Gastroesophageal sphincter (tissue), 4 donors: ENCODE measurements around the gene EPHA8. TPM values are rescaled to one million over a fixed set of nuclear protein-coding genes. Genes with fewer than 3 reads are reported as not detected.

Experiments used
- ATAC-seq: fragments of 150-250 bp; one replicate; pipeline ENCODE4 v1.9.1; 2016; ENCODE audit warnings: mild to moderate bottlenecking, moderate library complexity
- H3K27ac ChIP-seq, 4 donors: fragments of 200-600 bp; sonication (generic) in 3 of 4; 1 replicate in 3 of 4; 2 replicates in 1 of 4; pipeline ENCODE4 v1.5.1; 2016 to 2019
- H3K27me3 ChIP-seq: fragments of 200-600 bp; sonication (generic); one replicate; pipeline ENCODE4 v1.5.1; 2019
- H3K36me3 ChIP-seq, 2 donors: fragments of 200-600 bp; sonication (generic); one replicate each; pipeline ENCODE4 v1.5.1; 2019; ENCODE audit warnings: control low read depth in 1 of 2
- H3K4me1 ChIP-seq, 3 donors: fragments of 200-600 bp; sonication (generic); 1 replicate in 2 of 3; 2 replicates in 1 of 3; pipeline ENCODE4 v1.5.1; 2016 to 2019; ENCODE audit warnings: control low read depth in 2 of 3
- H3K4me3 ChIP-seq, 2 donors: fragments of 200-600 bp; sonication (generic); one replicate each; pipeline ENCODE4 v1.5.1; 2019; ENCODE audit warnings: mild to moderate bottlenecking in 1 of 2, moderate library complexity in 1 of 2
- H3K9me3 ChIP-seq, 3 donors: fragments of 200-600 bp; sonication (generic); one replicate each; pipeline ENCODE4 v1.5.1; 2017 to 2019; ENCODE audit warnings: control low read depth in 2 of 3
- EP300 ChIP-seq: sonication (generic); formaldehyde crosslinking; IDR thresholded peaks from one replicate; pipeline ENCODE4 v1.6.1; 2017; ENCODE audit warnings: antibody characterized with exemption, mild to moderate bottlenecking
- POLR2A ChIP-seq, 2 donors: fragments of 450-650 bp; IDR thresholded peaks; one replicate each; pipeline ENCODE4 v1.6.1; 2017; ENCODE audit warnings: antibody characterized with exemption in 2 of 2, mild to moderate bottlenecking in 2 of 2, moderate library complexity in 1 of 2
- POLR2AphosphoS5 ChIP-seq: sonication (generic); formaldehyde crosslinking; IDR thresholded peaks from one replicate; pipeline ENCODE4 v1.6.1; 2017; ENCODE audit warnings: antibody characterized with exemption
- WGBS, 2 donors: methylation state at CpG; one replicate each; pipeline ENCODE4 v1.1.5; 2018; ENCODE audit warnings: low coverage in 1 of 2; 5-methylcytosine and 5-hydroxymethylcytosine counted together
- total RNA-seq, 4 donors: library from RNA; depleted of rRNA; stranded (reverse); fragments of >200 nt; gene quantifications; one replicate each; pipeline ENCODE4 v1.1.0, GENCODE V29; 2016
- TF ChIP-seq, protein P1 (sequence below), 4 experiments: fragments of 200-600 bp in 2 of 4; fragments of 450-650 bp in 2 of 4; sonication (generic) in 1 of 4; IDR thresholded peaks; one replicate each; pipeline ENCODE4 v1.5.1; 2017 to 2019; ENCODE audit warnings: antibody characterized with exemption in 4 of 4, mild to moderate bottlenecking in 2 of 4, moderate library complexity in 2 of 4

EPHA8 gene
- total RNA-seq, 4 donors from 2014 or later: 0.08 to 0.37 (median 0.13) TPM; not detected in 1

DNA sequence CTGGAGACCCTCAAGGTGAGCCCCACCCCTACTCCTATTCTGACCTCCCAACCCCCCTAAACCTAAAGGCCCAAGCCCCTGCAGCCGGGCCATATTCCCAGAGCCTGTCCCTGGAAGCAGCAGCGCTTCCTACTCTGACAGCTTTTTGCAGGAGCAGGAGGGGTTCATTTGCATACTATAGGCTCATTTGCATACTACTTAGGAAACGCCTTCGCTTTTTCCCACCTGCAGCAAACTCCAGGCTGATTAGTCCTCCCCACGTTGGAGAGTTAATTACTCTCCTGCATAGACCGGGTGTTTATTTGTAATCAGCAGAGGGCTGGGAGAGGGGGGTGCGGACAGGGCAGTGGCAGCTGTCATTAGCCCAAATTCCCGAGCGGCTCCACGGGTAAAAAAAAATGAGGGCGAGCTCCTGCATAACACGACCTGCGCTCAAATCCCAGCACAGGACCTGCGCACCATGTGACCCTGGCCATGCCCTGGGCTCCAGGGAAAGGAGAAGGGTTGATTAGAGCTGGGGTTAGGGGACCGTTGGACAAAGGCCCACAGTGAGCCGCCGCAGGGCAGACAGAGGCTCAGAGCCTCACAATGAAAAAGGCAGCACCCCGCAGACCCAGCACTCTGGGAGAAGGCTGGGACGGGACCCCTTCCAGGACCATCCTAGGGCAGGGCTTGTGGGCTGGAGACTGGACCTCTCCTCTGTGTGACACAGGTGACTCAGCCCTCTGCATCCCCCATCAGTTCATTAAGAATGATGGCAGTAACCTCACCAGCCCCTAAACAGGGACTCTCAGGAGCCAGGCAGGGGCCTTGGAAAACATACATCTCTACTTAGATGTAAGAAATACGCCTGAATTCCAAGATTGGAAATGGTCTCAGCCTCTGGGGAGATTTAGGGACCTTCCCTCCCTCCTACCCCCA, 63.2 kb downstream of the EPHA8 start:
- H3K9me3 ChIP-seq: no peaks in the 10 kb centered on the region
- H3K36me3 ChIP-seq: no peaks in the 10 kb centered on the region
- H3K4me1 ChIP-seq: no peaks in the 10 kb centered on the region
- no peak for ATAC-seq
- TF ChIP-seq POLR2A (IDR thresholded peaks at IDR 0.05) (no peak), EP300 (no peak), POLR2AphosphoS5 (no peak)
- TF ChIP-seq, protein P1, sequence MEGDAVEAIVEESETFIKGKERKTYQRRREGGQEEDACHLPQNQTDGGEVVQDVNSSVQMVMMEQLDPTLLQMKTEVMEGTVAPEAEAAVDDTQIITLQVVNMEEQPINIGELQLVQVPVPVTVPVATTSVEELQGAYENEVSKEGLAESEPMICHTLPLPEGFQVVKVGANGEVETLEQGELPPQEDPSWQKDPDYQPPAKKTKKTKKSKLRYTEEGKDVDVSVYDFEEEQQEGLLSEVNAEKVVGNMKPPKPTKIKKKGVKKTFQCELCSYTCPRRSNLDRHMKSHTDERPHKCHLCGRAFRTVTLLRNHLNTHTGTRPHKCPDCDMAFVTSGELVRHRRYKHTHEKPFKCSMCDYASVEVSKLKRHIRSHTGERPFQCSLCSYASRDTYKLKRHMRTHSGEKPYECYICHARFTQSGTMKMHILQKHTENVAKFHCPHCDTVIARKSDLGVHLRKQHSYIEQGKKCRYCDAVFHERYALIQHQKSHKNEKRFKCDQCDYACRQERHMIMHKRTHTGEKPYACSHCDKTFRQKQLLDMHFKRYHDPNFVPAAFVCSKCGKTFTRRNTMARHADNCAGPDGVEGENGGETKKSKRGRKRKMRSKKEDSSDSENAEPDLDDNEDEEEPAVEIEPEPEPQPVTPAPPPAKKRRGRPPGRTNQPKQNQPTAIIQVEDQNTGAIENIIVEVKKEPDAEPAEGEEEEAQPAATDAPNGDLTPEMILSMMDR (IDR thresholded peaks at IDR 0.05): no peak
- no peak overlapping the region for H3K27ac ChIP-seq
- peaks cover 83% of the 10 kb centered on the region for H3K27me3 ChIP-seq
- no peak overlapping the region for H3K4me3 ChIP-seq
- WGBS, 2 donors: 9% methylated on average over 14 of the region's 20 CpGs; no CpG with 5 or more reads in 1 of the 2 donors

DNA sequence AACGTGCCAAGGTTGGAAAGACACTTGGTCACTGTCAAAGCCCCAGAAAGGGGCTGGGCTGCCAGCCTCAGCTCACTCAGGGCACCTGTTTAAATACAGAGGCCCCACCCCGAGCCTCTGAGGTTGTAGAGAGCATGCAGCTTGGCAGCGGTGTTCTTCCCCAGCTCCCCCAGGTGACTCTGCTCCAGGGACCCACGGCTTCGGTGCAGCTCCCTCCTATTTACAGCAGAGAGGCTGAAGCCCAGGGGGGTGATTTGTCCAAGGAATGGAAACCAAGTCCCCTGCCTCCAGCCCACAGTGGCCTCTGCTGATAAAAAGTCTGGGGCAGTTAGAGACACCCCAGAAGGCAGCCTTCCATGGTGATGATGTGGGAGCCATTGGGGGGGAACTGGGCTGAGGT, 64.0 kb downstream of the EPHA8 start:
- TF ChIP-seq EP300 (no peak), POLR2AphosphoS5 (no peak), POLR2A (IDR thresholded peaks at IDR 0.05) (no peak)
- TF ChIP-seq, protein P1 (IDR thresholded peaks at IDR 0.05): no peak
- 25% methylated on average over 1 of the region's 5 CpGs; no CpG with 5 or more reads in 1 of the 2 donors for WGBS, 2 donors
- Histone ChIP-seq H3K27ac (no peak overlapping the region), H3K4me1 (no peaks in the 10 kb centered on the region), H3K27me3 (peaks cover 78% of the 10 kb centered on the region), H3K9me3 (no peaks in the 10 kb centered on the region), H3K36me3 (no peaks in the 10 kb centered on the region), H3K4me3 (no peak overlapping the region)
- no peak for ATAC-seq

GRCh38 chr1:22628698-22629444, 65.6 kb downstream of the EPHA8 start:
- H3K36me3 ChIP-seq: no peaks in the 10 kb centered on the region
- TF ChIP-seq, protein P1 (IDR thresholded peaks at IDR 0.05): no peak
- no peak for TF ChIP-seq POLR2AphosphoS5
- no peak for TF ChIP-seq POLR2A (IDR thresholded peaks at IDR 0.05)
- no peak for TF ChIP-seq EP300
- H3K4me1 ChIP-seq: no peaks in the 10 kb centered on the region
- WGBS, 2 donors: 12 to 40% methylated on average over 4 to 10 of the region's 11 CpGs
- H3K27me3 ChIP-seq: peaks cover 75% of the 10 kb centered on the region
- H3K9me3 ChIP-seq: no peaks in the 10 kb centered on the region
- H3K4me3 ChIP-seq: no peak overlapping the region
- no peak for ATAC-seq
- no peak overlapping the region for H3K27ac ChIP-seq

GRCh38 chr1:22629886-22630285, 66.6 kb downstream of the EPHA8 start:
- peaks cover 75% of the 10 kb centered on the region for H3K27me3 ChIP-seq
- WGBS, 2 donors: 31 to 49% methylated on average over 2 of the region's 2 CpGs
- no peak overlapping the region for H3K27ac ChIP-seq
- TF ChIP-seq POLR2AphosphoS5 (no peak), EP300 (no peak)
- no peaks in the 10 kb centered on the region for H3K9me3 ChIP-seq
- no peaks in the 10 kb centered on the region for H3K36me3 ChIP-seq
- H3K4me1 ChIP-seq: no peaks in the 10 kb centered on the region
- no peak overlapping the region for H3K4me3 ChIP-seq
- no peak for ATAC-seq

DNA sequence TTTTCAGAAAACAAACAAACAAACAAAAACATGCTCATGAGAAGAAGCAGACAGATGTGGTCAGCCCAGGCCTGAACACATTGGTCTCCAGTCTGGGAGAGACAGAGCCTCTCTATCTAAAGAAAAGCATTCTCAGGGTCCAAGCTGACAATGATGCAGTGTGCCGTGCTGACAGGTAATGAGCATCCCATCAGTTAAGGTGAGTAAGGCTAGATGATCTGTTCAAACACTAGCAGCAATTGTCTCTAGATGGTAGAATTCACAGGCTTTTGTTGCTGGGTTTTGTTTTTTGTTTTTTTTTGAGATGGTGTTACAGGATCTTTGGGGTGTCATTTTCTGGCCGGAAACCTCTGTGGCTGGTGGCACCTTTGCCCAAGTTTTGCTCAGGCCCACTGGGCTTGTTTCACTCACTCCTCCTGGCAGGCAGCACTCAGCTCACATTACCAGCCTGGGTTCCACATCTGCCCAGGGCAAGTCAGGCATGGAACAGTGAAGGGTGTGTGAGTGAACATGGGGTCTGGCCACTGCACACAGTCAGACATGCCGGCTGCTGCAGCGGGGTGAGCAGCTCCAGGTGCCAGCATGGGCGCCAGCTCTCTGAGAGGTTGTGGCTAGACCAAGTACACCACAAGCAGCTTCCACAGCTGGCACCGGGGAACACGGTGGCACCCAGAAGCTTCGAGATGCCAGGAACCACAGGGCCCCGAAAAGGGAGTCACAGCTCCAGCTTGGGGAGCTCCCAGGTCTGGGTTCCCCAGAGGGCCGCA, 70.6 kb downstream of the EPHA8 start:
- no peaks in the 10 kb centered on the region for H3K9me3 ChIP-seq
- TF ChIP-seq EP300 (no peak), POLR2AphosphoS5 (no peak), POLR2A (IDR thresholded peaks at IDR 0.05) (no peak)
- TF ChIP-seq, protein P1 (IDR thresholded peaks at IDR 0.05): no peak
- H3K36me3 ChIP-seq: no peaks in the 10 kb centered on the region
- H3K4me1 ChIP-seq: no peaks in the 10 kb centered on the region
- H3K27me3 ChIP-seq: peaks cover 65% of the 10 kb centered on the region
- no peak overlapping the region for H3K27ac ChIP-seq
- WGBS, 2 donors: 90% methylated on average over 2 to 6 of the region's 10 CpGs
- ATAC-seq: no peak
- no peak overlapping the region for H3K4me3 ChIP-seq
